ENCODE results near the gene PHACTR3. TPM values are rescaled to one million over a fixed set of nuclear protein-coding genes. Genes with fewer than 3 reads are reported as not detected.

Gene PHACTR3
- total RNA-seq, 1 donor from 2014 or later: 1.4 TPM

GRCh38 chr20:59660471-59660870 is 56.1 kb downstream of the PHACTR3 start:
- Histone ChIP-seq H3K27me3 (no peaks in the 10 kb centered on the region), H3K9me3 (ENCODE audit: low read depth) (peaks cover 21% of the 10 kb centered on the region), H3K4me1 (no peaks in the 10 kb centered on the region), H3F3A (ENCODE audit: low read depth) (no peaks in the 10 kb centered on the region), H3K79me2 (ENCODE audit: low read depth) (no peaks in the 10 kb centered on the region), H3K27ac (no peak overlapping the region), H4K20me1 (ENCODE audit: low read depth) (no peaks in the 10 kb centered on the region), H3K9ac (no peak overlapping the region), H3K4me2 (no peak overlapping the region), H3K36me3 (no peaks in the 10 kb centered on the region), H3K4me3 (no peak overlapping the region), H2AFZ (replicated peaks) (no peak overlapping the region)
- Mint-ChIP-seq H3K36me3 (no peaks in the 10 kb centered on the region), H3K27me3 (ENCODE audit: insufficient read depth, low read depth) (peaks cover 6% of the 10 kb centered on the region), H3K27ac (no peak overlapping the region), H3K4me1 (no peaks in the 10 kb centered on the region), H3K4me3 (no peak overlapping the region), H3K9me3 (peaks cover 21% of the 10 kb centered on the region)
- TF ChIP-seq EZH2 (IDR thresholded peaks at IDR 0.05): no peak
- no peak for TF ChIP-seq CTCF (IDR thresholded peaks at IDR 0.05)
- TF ChIP-seq EZH2phosphoT487 (IDR thresholded peaks at IDR 0.05): no peak
- no peak for DNase-seq (ENCODE audit: low spot score)

- Histone ChIP-seq H2AFZ (replicated peaks) (no peak overlapping the region), H3K27me3 (no peaks in the 10 kb centered on the region), H3K9ac (no peak overlapping the region), H4K20me1 (ENCODE audit: low read depth) (no peaks in the 10 kb centered on the region), H3F3A (ENCODE audit: low read depth) (no peaks in the 10 kb centered on the region), H3K4me1 (no peaks in the 10 kb centered on the region), H3K27ac (no peak overlapping the region), H3K9me3 (ENCODE audit: low read depth) (peaks cover 15% of the 10 kb centered on the region), H3K36me3 (no peaks in the 10 kb centered on the region), H3K4me3 (no peak overlapping the region), H3K4me2 (no peak overlapping the region), H3K79me2 (ENCODE audit: low read depth) (no peaks in the 10 kb centered on the region)
- H3K9me3 Mint-ChIP-seq: peaks cover 21% of the 10 kb centered on the region
- H3K36me3 Mint-ChIP-seq: no peaks in the 10 kb centered on the region
- DNase-seq (ENCODE audit: low spot score): no peak
- no peaks in the 10 kb centered on the region for H3K4me1 Mint-ChIP-seq
- TF ChIP-seq EZH2phosphoT487 (IDR thresholded peaks at IDR 0.05): no peak
- no peak for TF ChIP-seq EZH2 (IDR thresholded peaks at IDR 0.05)
- no peak for TF ChIP-seq CTCF (IDR thresholded peaks at IDR 0.05)
- no peak overlapping the region for H3K4me3 Mint-ChIP-seq
- H3K27me3 Mint-ChIP-seq (ENCODE audit: insufficient read depth, low read depth): peaks cover 6% of the 10 kb centered on the region
- no peak overlapping the region for H3K27ac Mint-ChIP-seq
Measured at GRCh38 chr20:59661153-59661552, 56.8 kb downstream of the PHACTR3 start.

GRCh38 chr20:59661621-59662020 is 57.3 kb downstream of the PHACTR3 start:
- Histone ChIP-seq H3K9ac (no peak overlapping the region), H4K20me1 (ENCODE audit: low read depth) (no peaks in the 10 kb centered on the region), H3K27me3 (no peaks in the 10 kb centered on the region), H3K4me3 (no peak overlapping the region), H3K4me2 (no peak overlapping the region), H3F3A (ENCODE audit: low read depth) (no peaks in the 10 kb centered on the region), H3K27ac (no peak overlapping the region), H3K36me3 (no peaks in the 10 kb centered on the region), H3K79me2 (ENCODE audit: low read depth) (no peaks in the 10 kb centered on the region), H3K9me3 (ENCODE audit: low read depth) (peaks cover 15% of the 10 kb centered on the region), H3K4me1 (no peaks in the 10 kb centered on the region), H2AFZ (replicated peaks) (no peak overlapping the region)
- Mint-ChIP-seq H3K27ac (no peak overlapping the region), H3K9me3 (peaks cover 21% of the 10 kb centered on the region), H3K4me1 (no peaks in the 10 kb centered on the region), H3K4me3 (no peak overlapping the region), H3K36me3 (no peaks in the 10 kb centered on the region), H3K27me3 (ENCODE audit: insufficient read depth, low read depth) (peaks cover 6% of the 10 kb centered on the region)
- no peak for DNase-seq (ENCODE audit: low spot score)
- TF ChIP-seq CTCF (IDR thresholded peaks at IDR 0.05) (no peak), EZH2 (IDR thresholded peaks at IDR 0.05) (no peak), EZH2phosphoT487 (IDR thresholded peaks at IDR 0.05) (no peak)

Data from neural progenitor cell (in vitro differentiated cells).